HG03280 (cell line): Measurements from ENCODE around the gene SLC17A9.
"Not testable (repeated sequence)": the region's sequence is repeated elsewhere in the genome, so short reads cannot be mapped to it uniquely, and the experiment has no call there.

ENCODE experiments used
- ATAC-seq: cut with Tn5 transposase; IDR thresholded peaks from one replicate; pipeline ENCODE4 v1.9.1; 2021; ENCODE audit warnings: mild to moderate bottlenecking, moderate library complexity; ENCODE audit not compliant: unreplicated experiment

Gene SLC17A9

GRCh38 chr20:62955519-62956386 is 3.2 kb downstream of the SLC17A9 start:
- ATAC-seq = no peak

- ATAC-seq = no peak
Measured at GRCh38 chr20:62956387-62957135, 4.1 kb downstream of the SLC17A9 start.

DNA sequence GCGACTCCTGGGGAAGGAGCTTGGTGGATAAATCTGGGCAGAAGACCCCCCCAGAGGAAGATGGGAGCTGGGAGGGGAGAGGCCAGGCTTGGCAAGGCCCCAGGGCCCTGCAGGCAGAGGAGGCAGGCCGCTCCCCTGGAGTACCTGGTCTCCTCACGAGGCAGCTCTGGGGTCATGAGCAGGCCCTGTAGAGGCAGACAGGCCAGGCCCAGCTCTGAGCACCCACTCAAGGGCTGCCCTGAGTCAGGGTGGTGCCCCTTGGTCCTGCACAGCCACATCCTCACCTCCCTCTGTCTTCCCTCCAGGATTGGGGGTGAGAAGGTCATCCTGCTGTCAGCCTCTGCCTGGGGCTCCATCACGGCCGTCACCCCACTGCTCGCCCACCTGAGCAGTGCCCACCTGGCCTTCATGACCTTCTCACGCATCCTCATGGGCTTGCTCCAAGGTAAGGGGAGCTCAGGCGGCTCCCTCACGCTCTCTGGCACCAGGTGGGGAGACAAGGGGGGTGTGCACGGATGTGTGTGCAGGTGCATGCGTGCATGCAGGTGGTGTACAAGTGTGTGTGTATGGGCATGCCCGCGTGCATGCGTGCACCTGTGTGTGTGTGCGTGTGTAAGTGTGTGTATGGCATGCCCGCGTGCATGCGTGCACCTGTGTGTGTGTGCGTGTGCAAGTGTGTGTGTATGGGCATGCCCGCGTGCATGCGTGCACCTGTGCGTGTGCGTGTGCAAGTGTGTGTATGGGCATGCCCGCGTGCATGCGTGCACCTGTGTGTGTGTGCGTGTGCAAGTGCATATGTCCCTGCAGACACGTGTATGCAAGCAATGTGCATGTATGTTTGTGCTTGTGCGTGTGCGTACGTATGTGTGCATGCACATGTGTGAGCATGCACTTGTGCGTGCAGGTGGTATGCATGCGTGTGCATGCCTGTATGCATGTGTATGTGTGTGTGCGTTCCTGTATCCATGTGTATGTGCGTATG is 4.9 kb downstream of the SLC17A9 start:
- no peak for ATAC-seq

- no peak for ATAC-seq
Measured at GRCh38 chr20:62958388-62959100, 6.0 kb downstream of the SLC17A9 start.

DNA sequence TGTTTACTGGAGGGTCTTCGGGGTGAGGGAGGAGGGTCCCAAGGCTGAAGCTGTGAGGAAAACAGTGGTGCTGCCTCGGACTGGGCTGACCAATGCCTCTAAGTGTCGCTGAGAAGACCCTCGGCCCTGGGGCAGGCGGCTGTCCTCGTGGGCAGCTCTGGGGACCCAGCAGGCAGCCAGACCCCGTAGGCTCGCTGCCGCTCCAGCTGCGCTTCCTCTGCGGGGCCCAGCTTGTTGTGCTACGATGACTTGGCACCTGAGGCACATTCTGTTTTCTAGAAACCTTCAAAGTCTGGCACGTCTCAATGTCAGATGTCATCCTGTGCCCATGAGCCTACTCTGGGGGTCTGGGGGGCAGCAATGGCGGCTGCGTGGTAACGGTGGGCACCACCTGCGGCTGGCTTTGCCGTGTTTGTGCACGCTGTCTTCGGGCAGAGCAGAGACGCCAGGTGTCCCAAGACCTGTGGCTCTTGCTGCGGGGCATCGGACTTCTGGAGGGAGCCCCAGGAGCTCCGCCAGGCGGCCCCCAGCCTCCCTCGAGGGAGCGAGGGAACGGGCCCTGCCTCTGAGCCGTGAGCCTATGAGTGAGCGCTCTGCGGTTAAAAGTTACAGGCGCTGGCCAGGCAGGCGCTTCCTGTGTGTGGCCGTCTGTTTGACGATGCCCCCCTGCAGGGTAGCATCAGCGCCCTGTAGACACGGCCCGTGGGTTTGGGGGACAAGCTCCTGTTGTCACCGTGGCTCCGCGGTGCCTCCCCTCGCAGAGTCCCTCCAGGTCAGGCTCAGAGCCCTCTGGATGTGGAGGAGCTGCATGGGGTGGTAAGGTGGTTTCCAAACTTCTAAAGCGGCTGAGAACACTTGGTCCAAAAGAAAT is 6.8 kb downstream of the SLC17A9 start:
- no peak for ATAC-seq

- no peak for ATAC-seq
Measured at GRCh38 chr20:62959998-62960436, 7.5 kb downstream of the SLC17A9 start.

- ATAC-seq = not testable (repeated sequence)
Measured at GRCh38 chr20:62960446-62961309, 8.2 kb downstream of the SLC17A9 start.

GRCh38 chr20:62961310-62961783 is 8.8 kb downstream of the SLC17A9 start:
- ATAC-seq = no peak

DNA sequence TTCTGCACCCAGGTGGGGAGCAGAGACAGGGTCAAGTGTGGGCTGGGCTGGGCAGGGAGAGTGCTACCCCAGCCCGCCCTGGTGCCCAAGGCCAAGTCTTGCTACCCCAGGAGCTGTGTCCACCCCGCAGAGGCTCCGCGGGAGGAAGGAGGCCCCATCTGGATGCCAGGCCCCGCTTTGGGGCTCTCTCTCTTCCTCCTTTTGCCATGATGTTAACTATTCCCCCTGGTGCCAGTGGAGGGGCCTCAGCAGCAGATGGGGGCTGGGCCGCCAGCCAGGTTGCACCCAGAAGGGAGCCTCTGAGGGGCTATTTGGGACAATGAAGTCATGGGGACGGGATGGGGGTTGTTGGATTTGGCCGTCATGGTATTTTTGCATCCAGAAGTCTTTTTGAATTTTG is 9.3 kb downstream of the SLC17A9 start:
- no peak for ATAC-seq

DNA sequence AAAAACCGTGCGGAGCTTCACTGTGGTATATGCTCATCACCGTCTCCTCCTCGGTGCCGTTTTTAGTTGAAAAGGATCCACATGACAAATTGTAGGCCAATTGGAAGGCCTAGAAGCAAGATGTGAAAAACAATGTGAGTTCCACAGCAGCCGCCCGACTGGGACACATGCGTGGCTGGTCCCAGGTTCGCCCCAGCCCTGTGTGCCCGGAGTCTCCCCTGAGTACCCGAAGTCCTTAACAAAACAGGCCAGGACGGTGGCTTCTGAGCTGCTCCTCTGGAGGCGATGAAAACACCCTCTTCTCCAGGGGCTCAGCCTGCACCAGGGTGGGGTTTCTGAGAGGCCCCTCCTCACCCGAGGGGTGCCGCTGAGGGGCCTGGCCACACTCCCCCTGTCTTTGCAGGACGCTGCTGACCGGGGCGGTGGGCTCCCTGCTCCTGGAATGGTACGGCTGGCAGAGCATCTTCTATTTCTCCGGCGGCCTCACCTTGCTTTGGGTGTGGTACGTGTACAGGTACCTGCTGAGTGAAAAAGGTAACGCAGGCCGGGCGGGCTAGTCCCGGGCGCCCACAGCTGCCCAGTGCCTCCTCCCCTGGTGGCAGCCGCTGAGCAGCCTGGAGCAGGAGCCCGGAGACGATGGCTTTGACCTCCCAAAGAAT is 9.8 kb downstream of the SLC17A9 start:
- ATAC-seq = no peak

- no peak for ATAC-seq
Measured at GRCh38 chr20:62962891-62963613, 10.5 kb downstream of the SLC17A9 start.

- no peak for ATAC-seq
Measured at GRCh38 chr20:62963614-62964397, 11.3 kb downstream of the SLC17A9 start.

DNA sequence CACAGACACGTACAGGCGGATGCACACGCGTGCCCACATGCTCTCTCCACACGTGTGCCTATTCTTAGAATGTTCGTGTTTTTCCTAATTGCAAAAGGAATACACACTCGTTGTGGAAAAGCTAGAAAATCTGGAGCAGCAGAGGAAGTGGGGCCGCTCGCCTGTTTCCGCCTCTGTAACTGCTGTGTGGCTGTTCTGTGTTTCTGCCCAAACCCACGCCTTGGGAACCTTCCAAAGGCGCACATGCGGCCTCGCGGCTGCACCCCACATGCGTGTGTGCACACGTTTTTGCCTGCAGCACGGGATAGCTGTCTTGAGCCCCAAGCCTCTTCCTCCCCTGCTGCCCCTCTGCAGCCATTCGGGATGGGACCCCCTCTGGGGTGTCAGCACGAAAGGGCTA is 12.2 kb downstream of the SLC17A9 start:
- no peak for ATAC-seq

DNA sequence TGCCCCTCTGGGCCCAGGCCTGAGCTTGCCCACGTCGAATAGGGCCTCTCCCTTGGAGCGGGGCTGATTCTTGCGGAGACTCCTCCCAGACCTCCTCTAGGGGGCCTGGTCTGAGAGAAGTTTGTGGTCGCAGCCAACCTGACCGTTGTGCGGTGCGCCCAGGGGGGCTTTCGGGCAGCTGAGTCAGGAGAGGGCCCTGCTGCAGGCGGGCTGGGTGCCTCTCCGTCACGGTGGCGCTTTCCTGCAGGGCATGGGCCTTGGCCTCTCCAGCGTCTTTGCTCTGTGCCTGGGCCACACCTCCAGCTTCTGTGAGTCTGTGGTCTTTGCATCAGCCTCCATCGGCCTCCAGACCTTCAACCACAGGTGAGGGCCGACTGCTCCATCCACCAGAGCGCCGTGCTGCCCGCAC is 12.9 kb downstream of the SLC17A9 start:
- no peak for ATAC-seq

DNA sequence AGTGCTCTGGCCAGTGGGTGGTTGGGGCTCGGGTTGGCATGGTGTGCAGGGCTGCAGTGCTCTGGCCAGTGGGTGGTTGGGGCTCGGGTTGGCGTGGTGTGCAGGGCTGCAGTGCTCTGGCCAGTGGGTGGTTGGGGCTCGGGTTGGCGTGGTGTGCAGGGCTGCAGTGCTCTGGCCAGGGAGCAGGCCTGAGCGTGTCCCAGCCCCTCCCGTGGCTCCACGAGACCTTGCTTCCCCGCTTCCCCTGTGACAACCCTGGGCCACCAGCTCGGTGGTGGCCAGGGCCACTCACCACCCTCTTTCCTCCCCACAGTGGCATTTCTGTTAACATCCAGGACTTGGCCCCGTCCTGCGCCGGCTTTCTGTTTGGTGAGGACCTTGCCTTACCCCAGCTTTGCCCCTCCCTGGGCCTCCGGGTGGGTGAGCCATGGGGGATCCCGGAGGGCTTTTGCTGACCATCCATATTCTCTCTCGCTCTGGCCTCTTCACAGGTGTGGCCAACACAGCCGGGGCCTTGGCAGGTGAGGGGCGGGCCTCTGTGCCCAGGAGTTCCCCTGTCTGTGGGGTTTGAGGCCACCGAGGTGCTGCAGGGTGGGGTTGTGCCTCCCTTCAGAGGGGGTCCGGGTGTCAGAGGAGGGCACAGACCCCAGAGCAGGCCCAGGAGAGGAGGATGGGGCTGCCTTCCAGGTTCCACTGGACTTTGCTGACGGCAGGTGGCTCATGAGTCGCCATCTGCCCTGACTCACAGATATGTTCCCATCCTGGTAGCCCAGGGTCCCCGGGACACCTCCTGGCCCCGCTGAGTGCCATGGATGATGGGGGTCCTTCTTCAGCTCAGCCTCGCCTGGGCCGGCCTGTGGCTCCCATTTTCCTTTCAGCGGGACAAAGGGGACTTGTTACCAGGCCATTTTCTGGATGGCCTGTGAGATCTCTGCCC is 14.0 kb downstream of the SLC17A9 start:
- ATAC-seq = no peak
